ENCODE results near the gene LRRC61. TPM values are rescaled to one million over a fixed set of nuclear protein-coding genes. Genes with fewer than 3 reads are reported as not detected.
"Not testable (repeated sequence)": the region's sequence is repeated elsewhere in the genome, so short reads cannot be mapped to it uniquely, and the experiment has no call there.

Gene LRRC61
- 10 to 100 TPM; 25.8 to 34.4 TPM for total RNA-seq

- intact Hi-C loops (cut with DNase I) = no loop called here
- Histone ChIP-seq H3K4me1 (replicated peaks) (no peaks in the 10 kb centered on the region), H3K4me3 (peak within 1 kb of the TSS; percentile 74 to 84), H3K27me3 (replicated peaks; ENCODE audit: insufficient read depth) (no peaks in the 10 kb centered on the region), H3K9me3 (no peaks in the 10 kb centered on the region), H3K36me3 (no peaks in the 10 kb centered on the region), H3K27ac (peak within 1 kb of the TSS; percentile 89 to 94)
- TF ChIP-seq POLR2AphosphoS5 (IDR thresholded peaks at IDR 0.05) (peak; percentile 72), POLR2A (IDR thresholded peaks at IDR 0.05) (peak; percentile 48), CTCF (IDR thresholded peaks at IDR 0.05) (peak in 2 of 4 experiments; percentile 23 to 37)
- peak; percentile 55 for DNase-seq (ENCODE audit: low spot score)
- WGBS = 6% methylated on average over 68 of the region's 82 CpGs
Measured at GRCh38 chr7:150322833-150323681, at the start of gene LRRC61, which contains the start of gene ACTR3C. Gene LRRC61, plus strand, starts transcription at chr7:150323355. Its CDS starts 13,507 bp downstream, at chr7:150336862. Gene ACTR3C, minus strand, starts transcription at chr7:150323545. Its CDS starts 28,249 bp downstream, at chr7:150295296.

- not testable (repeated sequence) for H3K4me3 ChIP-seq; DNase-seq (ENCODE audit: low spot score); H3K4me1 ChIP-seq (replicated peaks); H3K9me3 ChIP-seq; H3K27me3 ChIP-seq (replicated peaks; ENCODE audit: insufficient read depth); H3K27ac ChIP-seq; H3K36me3 ChIP-seq
- 50% methylated on average over 6 of the region's 6 CpGs for WGBS
- TF ChIP-seq CTCF (IDR thresholded peaks at IDR 0.05) = peak; percentile 24 to 80 (median 60)
- intact Hi-C loops (cut with DNase I) = loop anchor here (10.0 kb wide), 1 partner anchor 391 kb away; no protein-coding TSS in a partner anchor
Measured at GRCh38 chr7:150276132-150276695, 46.9 kb upstream of the LRRC61 start.

GRCh38 chr7:150278383-150278782 lies 44.8 kb upstream of the LRRC61 start:
- not testable (repeated sequence) for H3K4me3 ChIP-seq; H3K27ac ChIP-seq; H3K4me1 ChIP-seq (replicated peaks); H3K36me3 ChIP-seq; DNase-seq (ENCODE audit: low spot score); H3K9me3 ChIP-seq; H3K27me3 ChIP-seq (replicated peaks; ENCODE audit: insufficient read depth)
- intact Hi-C loops (cut with DNase I) = loop anchor here (10.0 kb wide), 1 partner anchor 394 kb away; no protein-coding TSS in a partner anchor
- 83% methylated on average over 10 of the region's 11 CpGs for WGBS

GRCh38 chr7:150281681-150282403 lies 41.3 kb upstream of the LRRC61 start:
- intact Hi-C loops (cut with DNase I); H3K27me3 ChIP-seq (replicated peaks; ENCODE audit: insufficient read depth); H3K27ac ChIP-seq; H3K4me3 ChIP-seq; H3K36me3 ChIP-seq; DNase-seq (ENCODE audit: low spot score); H3K9me3 ChIP-seq; H3K4me1 ChIP-seq (replicated peaks): not testable (repeated sequence)
- 83% methylated on average over 7 of the region's 25 CpGs for WGBS

- H3K27ac ChIP-seq; intact Hi-C loops (cut with DNase I); DNase-seq (ENCODE audit: low spot score); H3K36me3 ChIP-seq; H3K27me3 ChIP-seq (replicated peaks; ENCODE audit: insufficient read depth); H3K9me3 ChIP-seq; H3K4me3 ChIP-seq; H3K4me1 ChIP-seq (replicated peaks): not testable (repeated sequence)
- 100% methylated on average over 2 of the region's 3 CpGs for WGBS
Measured at GRCh38 chr7:150283111-150283510, 40.0 kb upstream of the LRRC61 start.

GRCh38 chr7:150283608-150284007 lies 39.5 kb upstream of the LRRC61 start:
- H3K27me3 ChIP-seq (replicated peaks; ENCODE audit: insufficient read depth); H3K27ac ChIP-seq; H3K9me3 ChIP-seq; H3K36me3 ChIP-seq; H3K4me3 ChIP-seq; H3K4me1 ChIP-seq (replicated peaks); intact Hi-C loops (cut with DNase I); DNase-seq (ENCODE audit: low spot score): not testable (repeated sequence)
- WGBS = 87% methylated on average over 5 of the region's 6 CpGs

Data from prostate gland (tissue), 2 donors.